ENCODE results near the gene B4GALT6.
"Not testable (repeated sequence)": the region's sequence is repeated elsewhere in the genome, so short reads cannot be mapped to it uniquely, and the experiment has no call there.

The B4GALT6 gene

GRCh38 chr18:31684279-31685096 is at the start of gene B4GALT6:
Gene B4GALT6, minus strand, starts transcription at chr18:31684581. Its CDS starts 155 bp downstream, at chr18:31684426.
- no peak for DNase-seq

GRCh38 chr18:31731628-31732027 is 47.2 kb upstream of the B4GALT6 start:
- no peak for DNase-seq

- not testable (repeated sequence) for DNase-seq
These were observed 44.8 kb upstream of the B4GALT6 start for GRCh38 chr18:31729196-31729595.

- DNase-seq, result no peak
These were observed 39.8 kb upstream of the B4GALT6 start for GRCh38 chr18:31723990-31724711.

- no peak for DNase-seq
These were observed 39.2 kb upstream of the B4GALT6 start for GRCh38 chr18:31723639-31723989.

- peak; percentile 17 to 44 (median 40) for DNase-seq
These were observed 38.1 kb upstream of the B4GALT6 start for GRCh38 chr18:31722369-31722957.

GRCh38 chr18:31721601-31722000 is 37.2 kb upstream of the B4GALT6 start:
- no peak for DNase-seq

GRCh38 chr18:31720867-31721266 is 36.5 kb upstream of the B4GALT6 start:
- no peak for DNase-seq

- DNase-seq, result no peak
These were observed 35.1 kb upstream of the B4GALT6 start for GRCh38 chr18:31719363-31720006.

- DNase-seq, result no peak
These were observed 34.0 kb upstream of the B4GALT6 start for GRCh38 chr18:31718386-31718785.

GRCh38 chr18:31716362-31716761 is 32.0 kb upstream of the B4GALT6 start:
- no peak for DNase-seq

- DNase-seq, result no peak
These were observed 27.2 kb upstream of the B4GALT6 start for GRCh38 chr18:31711365-31712172.

- no peak for DNase-seq
These were observed 26.4 kb upstream of the B4GALT6 start for GRCh38 chr18:31710826-31711225.

GRCh38 chr18:31707815-31708214 is 23.4 kb upstream of the B4GALT6 start:
- DNase-seq, result no peak

- DNase-seq, result no peak
These were observed 18.1 kb upstream of the B4GALT6 start for GRCh38 chr18:31702449-31702848.

- no peak for DNase-seq
These were observed 17.4 kb upstream of the B4GALT6 start for GRCh38 chr18:31701744-31702143.

GRCh38 chr18:31700990-31701389 is 16.6 kb upstream of the B4GALT6 start:
- DNase-seq, result no peak

GRCh38 chr18:31697351-31698298 is 13.2 kb upstream of the B4GALT6 start:
- no peak for DNase-seq

GRCh38 chr18:31695989-31696388 is 11.6 kb upstream of the B4GALT6 start:
- DNase-seq, result no peak

GRCh38 chr18:31694297-31694696 is 9.9 kb upstream of the B4GALT6 start:
- DNase-seq, result no peak

GRCh38 chr18:31688606-31689005 is 4.2 kb upstream of the B4GALT6 start:
- DNase-seq, result no peak
